Measurements from ENCODE around the gene PIGZ.

GRCh38 chr3:196985954-196986885, 17.6 kb upstream of the PIGZ start:
- peak; percentile 9 for TF ChIP-seq CTCF (IDR thresholded peaks at IDR 0.05)
- no peak for TF ChIP-seq EZH2phosphoT487 (IDR thresholded peaks at IDR 0.05)
- TF ChIP-seq EZH2 (IDR thresholded peaks at IDR 0.05): no peak
